Activated CD8-positive, alpha-beta memory T cell treated with anti-CD3 and anti-CD28 coated beads, Interleukin-2, amount 10 ng/mL, durations not matched to agents 7 days and 5 days (primary cell): ENCODE data around the gene MAMDC4. TPM values are rescaled to one million over a fixed set of nuclear protein-coding genes. Genes with fewer than 3 reads are reported as not detected.

Experiments used
- microRNA-seq: library from miRNA; unstranded; fragments of <30 nt; microRNA quantifications from one replicate; pipeline ENCODE4 v1.2.0, GENCODE V29; 2022
- total RNA-seq, 2 experiments: library from RNA; stranded (reverse); gene quantifications; one replicate each; pipeline ENCODE4 v1.2.3, GENCODE V29; 2021

The MAMDC4 gene
- total RNA-seq, 2 experiments from 2014 or later = 13.4 to 15.5 TPM

Small RNA genes within 50 kb of the gene (microRNA-seq; reads per million reads assigned to microRNA genes)
- gene MIR4292 (not detected), gene MIR4479 (9.8 reads per million, percentile 30 among the genes with 10 or more reads in this experiment)

Other genes starting within 250 kb of the MAMDC4 start
- 1 to 10 TPM in 1 of 2 experiments, under 1 TPM in 1; 0.29 to 1.1 TPM for gene EGFL7, start 189.4 kb upstream of the MAMDC4 start, total RNA-seq
- 10 to 100 TPM; 16.9 to 20.5 TPM for gene AGPAT2, start 164.9 kb upstream of the MAMDC4 start, total RNA-seq
- not detected for gene DIPK1B, start 139.8 kb upstream of the MAMDC4 start, total RNA-seq
- gene LCN10, start 109.4 kb upstream of the MAMDC4 start, total RNA-seq = under 1 TPM in 1 of 2 experiments, not detected in 1; 0.68 TPM
- not detected for gene LCN6, start 103.8 kb upstream of the MAMDC4 start, total RNA-seq
- gene LCN8, start 94.1 kb upstream of the MAMDC4 start, total RNA-seq = not detected
- gene LCN15, start 87.8 kb upstream of the MAMDC4 start, total RNA-seq = not detected
- 10 to 100 TPM; 31.7 to 32.8 TPM for gene TMEM141, start 61.0 kb upstream of the MAMDC4 start, total RNA-seq
- under 1 TPM; 0.26 to 0.91 TPM for gene CCDC183, start 56.0 kb upstream of the MAMDC4 start, total RNA-seq
- 100 to 1,000 TPM; 113 to 123 TPM for gene RABL6, start 44.4 kb upstream of the MAMDC4 start, total RNA-seq
- gene AJM1, start 9.9 kb upstream of the MAMDC4 start, total RNA-seq = 1 to 10 TPM; 3.9 to 4.4 TPM
- 100 to 1,000 TPM in 1 of 2 experiments, 10 to 100 TPM in 1; 96.8 to 116 TPM for gene PHPT1, start 2.9 kb upstream of the MAMDC4 start, total RNA-seq
- 100 to 1,000 TPM; 283 to 360 TPM for gene EDF1, start 14.0 kb downstream of the MAMDC4 start, total RNA-seq
- 10 to 100 TPM; 58.4 to 67.6 TPM for gene TRAF2, start 34.2 kb downstream of the MAMDC4 start, total RNA-seq
- 100 to 1,000 TPM; 106 to 107 TPM for gene FBXW5, start 92.4 kb downstream of the MAMDC4 start, total RNA-seq
- gene C8G, start 92.9 kb downstream of the MAMDC4 start, total RNA-seq = 1 to 10 TPM in 1 of 2 experiments, not detected in 1; 1.7 TPM
- gene LCN12, start 99.9 kb downstream of the MAMDC4 start, total RNA-seq = 1 to 10 TPM in 1 of 2 experiments, under 1 TPM in 1; 0.68 to 1.2 TPM
- 1 to 10 TPM; 1.2 to 3.2 TPM for gene PTGDS, start 125.2 kb downstream of the MAMDC4 start, total RNA-seq
- under 1 TPM in 1 of 2 experiments, not detected in 1; 0.09 TPM for gene LCNL1, start 130.6 kb downstream of the MAMDC4 start, total RNA-seq
- gene PAXX, start 140.1 kb downstream of the MAMDC4 start, total RNA-seq = 10 to 100 TPM; 68.6 to 94.8 TPM
- 1 to 10 TPM; 3.8 to 7.8 TPM for gene CLIC3, start 144.2 kb downstream of the MAMDC4 start, total RNA-seq
- gene ABCA2, start 175.9 kb downstream of the MAMDC4 start, total RNA-seq = 10 to 100 TPM; 30.0 to 73.6 TPM
- 1 to 10 TPM in 1 of 2 experiments, under 1 TPM in 1; 0.68 to 2.8 TPM for gene FUT7, start 179.7 kb downstream of the MAMDC4 start, total RNA-seq
- 10 to 100 TPM; 30.4 to 55.6 TPM for gene NPDC1, start 193.8 kb downstream of the MAMDC4 start, total RNA-seq
- gene ENTPD2, start 201.7 kb downstream of the MAMDC4 start, total RNA-seq = not detected
- gene SAPCD2, start 218.2 kb downstream of the MAMDC4 start, total RNA-seq = 10 to 100 TPM; 31.9 to 40.1 TPM
- gene UAP1L1, start 225.2 kb downstream of the MAMDC4 start, total RNA-seq = 10 to 100 TPM; 32.6 to 35.3 TPM
- gene MAN1B1, start 234.6 kb downstream of the MAMDC4 start, total RNA-seq = 10 to 100 TPM; 43.8 to 60.6 TPM